SK-N-SH treated with all-trans-retinoic acid at 6 μM for 48 hours (cell line): ENCODE measurements around the gene ARAP3.

Experiments
- ESRRG ChIP-seq: fragments of 250-450 bp; sonication (Bioruptor Pico); IDR thresholded peaks from 2 replicates; pipeline ENCODE4 v1.6.1; 2021; ENCODE audit warnings: mild to moderate bottlenecking
- ZNF565 ChIP-seq: fragments of 450-650 bp; formaldehyde crosslinking; conservative IDR thresholded peaks from 2 replicates; pipeline ENCODE4 v1.5.0; 2020; ENCODE audit warnings: low read depth, mild to moderate bottlenecking, moderate library complexity
- TF ChIP-seq, protein P1 (sequence below): fragments of 250-450 bp; sonication (Bioruptor Pico); IDR thresholded peaks from 2 replicates; pipeline ENCODE4 v1.8.0; 2021; ENCODE audit warnings: low read depth, mild to moderate bottlenecking, moderate library complexity, borderline replicate concordance
- TF ChIP-seq, protein P2 (sequence below): fragments of 250-450 bp; sonication (Bioruptor Pico); IDR thresholded peaks from 2 replicates; pipeline ENCODE4 v1.5.1; 2020; ENCODE audit warnings: low read depth, mild to moderate bottlenecking, moderate library complexity

DNA sequence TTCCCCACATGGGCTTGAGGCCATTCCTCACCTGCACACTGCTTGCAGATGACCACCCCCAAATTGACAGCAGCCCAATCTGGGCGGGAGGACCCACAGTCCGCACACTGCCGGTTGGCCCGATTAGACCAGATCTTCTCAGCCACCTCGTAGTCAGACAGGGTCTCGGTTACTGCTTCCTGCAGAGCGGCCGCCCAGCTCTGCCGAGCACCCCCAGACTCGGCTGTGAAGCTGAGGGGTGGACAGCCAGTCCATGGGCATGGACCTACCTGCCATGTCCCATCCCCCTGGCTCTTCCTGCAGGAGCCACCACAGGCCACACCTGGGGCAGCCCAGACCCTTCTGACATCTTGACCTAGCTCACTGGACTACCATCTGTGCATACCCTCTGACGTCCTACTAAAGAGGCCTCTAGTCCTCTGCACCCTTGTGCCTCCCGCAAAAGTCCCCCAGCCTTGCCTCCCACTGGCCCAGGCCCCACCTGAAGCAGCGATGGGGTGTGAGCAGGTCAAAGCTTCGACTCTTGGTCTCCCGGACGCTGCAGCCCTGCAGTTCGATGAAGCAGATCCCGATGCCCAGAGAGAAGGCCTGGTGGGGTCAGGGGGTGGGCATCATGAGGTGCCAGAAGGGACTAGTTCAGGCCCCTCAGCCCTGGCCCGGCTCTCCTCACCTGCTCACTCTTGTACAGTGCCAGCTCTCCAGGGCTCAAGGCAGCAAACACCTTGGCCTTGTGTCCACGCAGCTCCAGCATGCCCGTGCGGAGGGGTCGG lies 9.8 kb downstream of the ARAP3 start:
- TF ChIP-seq ESRRG (CRISPR knock-in tag) (no peak), ZNF565 (CRISPR knock-in tag) (no peak)
- TF ChIP-seq, protein P1, sequence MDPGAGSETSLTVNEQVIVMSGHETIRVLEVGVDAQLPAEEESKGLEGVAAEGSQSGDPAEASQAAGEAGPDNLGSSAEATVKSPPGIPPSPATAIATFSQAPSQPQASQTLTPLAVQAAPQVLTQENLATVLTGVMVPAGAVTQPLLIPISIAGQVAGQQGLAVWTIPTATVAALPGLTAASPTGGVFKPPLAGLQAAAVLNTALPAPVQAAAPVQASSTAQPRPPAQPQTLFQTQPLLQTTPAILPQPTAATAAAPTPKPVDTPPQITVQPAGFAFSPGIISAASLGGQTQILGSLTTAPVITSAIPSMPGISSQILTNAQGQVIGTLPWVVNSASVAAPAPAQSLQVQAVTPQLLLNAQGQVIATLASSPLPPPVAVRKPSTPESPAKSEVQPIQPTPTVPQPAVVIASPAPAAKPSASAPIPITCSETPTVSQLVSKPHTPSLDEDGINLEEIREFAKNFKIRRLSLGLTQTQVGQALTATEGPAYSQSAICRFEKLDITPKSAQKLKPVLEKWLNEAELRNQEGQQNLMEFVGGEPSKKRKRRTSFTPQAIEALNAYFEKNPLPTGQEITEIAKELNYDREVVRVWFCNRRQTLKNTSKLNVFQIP, result no peak
- TF ChIP-seq, protein P2, sequence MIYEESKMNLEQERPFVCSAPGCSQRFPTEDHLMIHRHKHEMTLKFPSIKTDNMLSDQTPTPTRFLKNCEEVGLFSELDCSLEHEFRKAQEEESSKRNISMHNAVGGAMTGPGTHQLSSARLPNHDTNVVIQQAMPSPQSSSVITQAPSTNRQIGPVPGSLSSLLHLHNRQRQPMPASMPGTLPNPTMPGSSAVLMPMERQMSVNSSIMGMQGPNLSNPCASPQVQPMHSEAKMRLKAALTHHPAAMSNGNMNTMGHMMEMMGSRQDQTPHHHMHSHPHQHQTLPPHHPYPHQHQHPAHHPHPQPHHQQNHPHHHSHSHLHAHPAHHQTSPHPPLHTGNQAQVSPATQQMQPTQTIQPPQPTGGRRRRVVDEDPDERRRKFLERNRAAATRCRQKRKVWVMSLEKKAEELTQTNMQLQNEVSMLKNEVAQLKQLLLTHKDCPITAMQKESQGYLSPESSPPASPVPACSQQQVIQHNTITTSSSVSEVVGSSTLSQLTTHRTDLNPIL, result no peak
